GM18517 (cell line): Measurements from ENCODE around the gene OSR1.

Experiments
- ATAC-seq: cut with Tn5 transposase; IDR thresholded peaks from one replicate; pipeline ENCODE4 v1.9.1; 2021; ENCODE audit warnings: mild to moderate bottlenecking, moderate library complexity; ENCODE audit not compliant: unreplicated experiment

The OSR1 gene

DNA sequence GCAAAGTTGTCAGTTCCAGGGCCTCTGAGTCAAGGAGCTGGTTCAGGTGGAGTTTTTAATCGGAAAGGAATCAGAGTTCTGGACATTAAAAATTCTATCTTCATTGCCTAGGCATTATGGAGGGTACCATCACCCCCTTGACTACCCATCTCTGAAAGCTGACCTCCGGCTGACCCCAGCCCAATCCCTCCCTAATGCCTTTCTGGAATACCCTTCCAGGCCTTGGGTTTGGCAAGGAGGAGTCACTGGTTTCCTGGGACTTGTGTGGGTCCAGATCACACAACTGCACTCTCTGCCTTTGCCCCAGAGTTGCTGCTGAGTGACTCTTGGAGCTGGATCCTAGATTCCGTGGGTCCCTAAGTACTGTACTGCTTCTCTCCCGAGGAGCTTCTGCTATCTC, 1.0 kb upstream of the OSR1 start:
- ATAC-seq, result no peak

DNA sequence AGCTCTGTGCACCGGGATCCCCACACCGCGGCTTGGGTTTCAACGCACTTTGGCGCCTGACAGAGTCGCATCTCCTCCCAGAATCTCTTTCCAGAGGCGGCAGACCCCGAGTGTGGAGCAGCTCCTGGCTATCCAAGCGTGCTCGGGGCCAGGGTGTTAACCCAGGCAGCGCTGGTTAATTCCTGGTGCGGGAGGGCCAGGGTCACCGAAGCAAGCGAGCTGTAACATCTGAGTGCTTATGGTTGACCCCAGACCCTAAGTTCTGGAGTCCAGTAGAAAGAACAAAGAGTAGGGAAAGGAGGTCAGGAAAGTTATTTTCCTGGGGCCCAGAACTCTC, 566 bp upstream of the OSR1 start:
- ATAC-seq, result no peak

DNA sequence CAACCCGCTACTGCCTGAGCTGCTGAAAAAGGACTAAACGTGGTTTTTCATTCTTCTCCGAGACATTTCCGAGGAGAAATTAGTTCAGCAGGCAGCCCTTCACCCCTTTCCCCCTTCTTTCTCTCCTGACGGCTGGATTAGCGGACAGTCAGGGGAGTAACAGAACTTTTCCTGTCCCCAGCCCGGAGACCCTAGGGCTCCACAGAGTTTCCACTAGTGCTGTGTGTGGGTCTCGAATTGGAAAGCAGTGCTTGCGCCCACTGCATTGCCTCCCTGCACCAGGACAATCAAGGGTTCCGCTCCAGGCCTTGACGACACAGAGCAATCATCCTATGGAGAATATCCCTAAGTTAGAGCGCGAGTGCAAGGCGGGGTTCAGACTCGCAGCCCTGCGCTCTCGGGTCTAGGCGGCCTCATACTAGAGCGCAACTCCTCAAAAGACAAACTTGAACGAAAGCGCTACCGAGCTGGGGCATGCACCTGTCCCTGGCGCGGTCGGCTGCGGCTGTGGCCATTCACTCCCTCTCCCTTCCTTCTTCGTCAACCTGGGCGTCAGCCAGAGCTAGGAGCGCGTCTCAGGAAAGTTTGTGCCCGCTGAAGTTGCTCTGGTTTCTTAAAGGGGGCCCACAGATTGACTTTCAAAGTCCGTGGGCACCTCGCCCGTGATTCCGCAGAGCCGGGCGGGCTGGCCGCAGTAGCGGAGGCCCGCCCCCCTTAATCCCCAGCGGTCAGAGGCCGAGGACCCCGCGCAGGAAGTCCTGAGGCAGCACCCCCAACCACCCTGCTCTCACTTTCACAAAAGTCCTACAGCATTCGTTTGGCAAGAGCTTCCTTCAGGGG, 801 bp downstream of the OSR1 start:
- no peak for ATAC-seq

GRCh38 chr2:19356545-19357401, 1.6 kb downstream of the OSR1 start:
- no peak for ATAC-seq

DNA sequence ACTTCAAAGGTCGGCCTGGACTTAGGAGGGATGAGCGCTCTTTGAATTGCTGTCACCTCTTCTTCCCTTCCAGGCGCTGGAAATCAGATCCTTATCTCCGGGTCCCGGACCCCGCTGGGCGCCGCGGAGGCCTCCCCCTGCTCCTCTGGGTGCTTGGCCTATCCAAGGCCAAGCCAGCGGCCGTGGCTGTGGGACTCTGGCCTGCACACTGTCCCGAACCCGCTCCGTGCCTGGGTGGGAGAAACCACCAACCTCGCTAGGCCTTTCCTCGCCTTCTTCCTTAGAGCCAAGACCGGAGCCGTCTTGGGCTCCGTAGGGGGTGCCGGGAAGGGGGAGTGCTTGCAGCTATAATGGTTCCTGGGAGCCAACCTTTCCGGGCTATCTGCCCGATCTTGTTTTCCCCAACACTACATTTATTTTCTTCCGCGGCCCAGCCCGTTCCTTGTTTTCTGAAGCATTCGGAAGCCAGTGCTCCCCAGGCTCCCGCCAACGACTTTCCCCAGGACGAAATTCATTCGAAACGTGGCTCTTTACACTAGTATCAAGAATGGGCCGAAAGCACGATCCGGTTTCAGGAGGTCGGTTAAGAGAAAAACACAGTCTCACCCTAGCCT, 2.4 kb downstream of the OSR1 start:
- no peak for ATAC-seq

DNA sequence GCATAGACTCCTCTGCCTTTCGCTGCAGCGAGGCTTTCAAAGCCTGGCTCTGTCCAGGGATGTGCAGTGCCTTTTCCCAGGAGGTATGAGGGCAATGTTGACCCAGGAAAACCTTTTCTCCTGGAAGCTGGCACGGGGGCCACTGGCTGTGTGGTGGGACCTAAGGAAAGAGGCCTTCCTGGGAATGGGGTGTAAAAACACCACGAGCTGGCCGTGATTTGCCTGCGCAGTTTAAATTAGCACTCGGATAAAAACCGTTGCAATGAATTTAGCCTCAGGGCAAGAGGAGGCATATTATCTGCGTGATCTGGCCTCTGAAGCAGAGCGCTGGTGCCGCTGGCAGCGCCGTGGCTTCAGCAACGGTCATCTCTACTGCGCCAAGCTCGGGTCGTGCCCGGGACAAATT, 3.0 kb downstream of the OSR1 start:
- ATAC-seq, result no peak

GRCh38 chr2:19355014-19355405, 3.4 kb downstream of the OSR1 start:
- no peak for ATAC-seq

DNA sequence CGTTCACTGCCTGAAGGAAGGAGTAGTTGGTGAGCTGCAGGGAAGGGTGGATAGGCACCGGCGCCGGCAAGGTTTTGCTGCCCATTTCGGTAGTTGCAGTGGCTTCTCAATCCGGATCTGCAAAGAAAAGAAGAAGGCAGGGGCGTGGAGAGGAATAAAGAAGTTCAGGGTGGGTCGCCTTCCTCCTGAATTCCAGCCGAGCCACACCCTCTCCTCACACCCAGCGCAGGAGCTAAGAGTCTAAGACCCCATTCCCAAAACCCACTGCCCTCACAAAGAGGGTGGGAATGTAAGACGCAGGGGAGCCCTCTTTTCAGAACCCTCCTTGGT, 4.7 kb downstream of the OSR1 start:
- no peak for ATAC-seq

- ATAC-seq, result no peak
Observed at GRCh38 chr2:19352946-19353720, 5.3 kb downstream of the OSR1 start.

DNA sequence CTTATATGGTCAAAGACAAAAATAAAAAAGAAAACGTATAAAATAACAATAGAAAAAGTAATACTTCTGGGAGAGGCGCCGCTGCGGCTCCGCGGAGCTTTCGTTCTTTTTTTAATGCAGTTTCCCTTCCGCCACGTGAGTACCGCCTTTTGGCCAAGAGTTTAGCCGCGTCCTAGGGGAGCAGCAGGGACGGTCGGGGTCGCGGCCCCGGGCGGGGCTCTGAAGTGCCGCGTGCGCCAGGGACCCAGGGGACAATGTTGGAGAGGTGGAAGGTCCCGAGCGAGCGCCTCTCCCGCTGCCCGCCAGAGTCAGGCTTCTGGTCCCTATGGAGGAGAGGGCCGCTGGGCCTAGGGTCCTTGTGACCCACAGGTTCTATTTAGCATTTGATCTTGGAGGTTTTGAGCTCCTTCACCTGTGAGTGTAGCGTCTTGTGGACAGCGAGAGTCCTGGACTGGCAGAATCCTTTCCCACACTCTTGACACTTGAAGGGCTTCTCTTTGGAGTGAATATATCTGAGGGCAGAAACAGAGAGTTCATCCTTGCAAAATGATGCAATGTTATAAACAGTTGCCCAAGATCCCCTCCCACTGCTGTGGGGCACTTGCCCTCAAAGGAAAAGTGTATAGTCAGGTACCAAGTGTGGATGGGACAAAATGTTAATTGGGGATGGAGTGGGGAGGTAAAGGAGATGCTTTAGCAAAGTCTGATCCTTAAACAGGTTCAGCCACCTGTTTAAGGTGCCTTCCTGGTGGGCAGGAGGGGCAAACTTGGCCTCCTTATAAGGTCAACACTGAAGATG, 6.3 kb downstream of the OSR1 start:
- ATAC-seq, result no peak

DNA sequence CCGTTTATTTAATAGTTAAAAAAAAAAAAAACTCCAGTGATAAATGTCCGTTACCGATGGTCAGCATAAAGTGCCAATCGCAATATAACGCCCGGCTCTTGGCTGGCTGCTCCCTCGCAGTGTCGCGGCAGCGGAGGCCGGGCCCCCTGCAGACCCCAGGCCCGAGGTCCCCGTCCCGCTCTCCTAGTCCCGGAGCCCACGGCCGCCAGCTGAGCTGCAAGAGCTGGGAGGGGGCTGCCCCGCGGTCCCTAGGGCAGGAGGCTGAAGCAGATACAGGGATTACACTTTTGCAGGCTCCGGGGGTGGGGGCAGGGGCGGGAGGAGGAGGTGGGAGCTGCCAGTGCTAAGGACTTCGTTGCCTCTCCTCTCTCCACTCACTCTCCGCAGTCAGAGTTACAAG, 6.9 kb downstream of the OSR1 start:
- ATAC-seq, result no peak

GRCh38 chr2:19350678-19351401, 7.6 kb downstream of the OSR1 start:
- no peak for ATAC-seq

DNA sequence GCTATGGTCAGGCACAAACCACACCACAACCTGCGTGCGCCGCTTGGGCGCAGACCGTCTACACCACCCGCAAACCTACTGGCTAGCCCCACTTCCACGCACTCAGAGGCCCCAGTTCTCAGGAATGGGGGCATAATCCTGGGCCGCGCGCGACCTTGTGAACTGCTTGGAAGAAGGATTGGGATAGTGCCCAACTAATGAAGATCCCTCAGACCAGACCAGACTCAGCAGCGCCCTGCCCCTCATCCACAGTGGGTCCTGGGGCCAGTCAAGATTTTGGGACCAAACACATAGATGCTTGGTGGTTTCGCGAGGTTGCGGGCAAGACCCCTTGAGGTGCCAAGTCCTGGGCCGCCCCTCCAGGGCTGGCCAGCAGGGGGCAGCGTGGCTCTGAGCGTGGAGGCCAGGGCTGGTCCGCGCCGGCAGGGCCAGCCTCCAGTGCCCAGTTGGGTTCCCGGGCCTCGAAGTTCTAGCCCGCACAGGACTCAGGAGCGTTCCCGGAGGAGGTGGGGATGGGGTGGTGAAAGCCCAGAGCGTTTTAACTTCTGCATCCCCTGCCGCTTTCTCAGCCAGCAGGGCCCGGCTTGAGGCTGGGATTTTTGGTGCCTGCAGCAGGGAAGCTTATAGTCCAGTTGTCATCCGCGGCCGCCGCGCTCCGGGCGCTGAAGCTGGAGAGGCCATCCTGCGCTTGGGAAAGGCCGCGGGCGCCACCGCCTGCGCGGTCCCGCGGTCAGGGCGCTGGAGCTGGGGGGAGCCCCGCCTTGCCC, 8.3 kb downstream of the OSR1 start:
- no peak for ATAC-seq

- no peak for ATAC-seq
Observed at GRCh38 chr2:19348692-19349091, 9.7 kb downstream of the OSR1 start.

GRCh38 chr2:19347619-19348562, 10.5 kb downstream of the OSR1 start:
- ATAC-seq, result peak; percentile 95

- ATAC-seq, result peak; percentile 16
Observed at GRCh38 chr2:19346983-19347618, 11.3 kb downstream of the OSR1 start.

GRCh38 chr2:19337742-19338141, 20.7 kb downstream of the OSR1 start:
- ATAC-seq, result no peak
